Breast epithelium (tissue), 3 donors: Measurements from ENCODE around the gene MADCAM1.

Experiments
- CTCF ChIP-seq, 3 donors: fragments of 450-650 bp; IDR thresholded peaks; one replicate each; pipeline ENCODE4 v1.5.1; 2016 to 2017; ENCODE audit warnings: antibody characterized with exemption in 3 of 3, mild to moderate bottlenecking in 3 of 3, moderate library complexity in 3 of 3
- POLR2A ChIP-seq: fragments of 450-650 bp; IDR thresholded peaks from one replicate; pipeline ENCODE4 v1.6.1; 2016; ENCODE audit warnings: antibody characterized with exemption, mild to moderate bottlenecking, moderate library complexity

- TF ChIP-seq POLR2A: no peak
- TF ChIP-seq CTCF (IDR thresholded peaks at IDR 0.05): no peak
Observed at GRCh38 chr19:533364-534058, 37.2 kb downstream of the MADCAM1 start.
